Loucy (cell line): ENCODE data around the gene ZNF670.

Source experiments
- H2AFZ ChIP-seq: fragments of 200-600 bp; sonication (generic); 2 replicates; pipeline ENCODE4 v1.6.0; 2016; ENCODE audit warnings: antibody characterized with exemption, mild to moderate bottlenecking, low read length, moderate library complexity
- H3F3A ChIP-seq: fragments of 200-600 bp; 2 replicates; pipeline ENCODE4 v1.6.0; 2016; ENCODE audit warnings: antibody characterized with exemption, low read depth, mild to moderate bottlenecking
- H3K27me3 ChIP-seq: fragments of 200-600 bp; sonication (generic); 2 replicates; pipeline ENCODE4 v1.6.1; 2014; ENCODE audit warnings: low read length, mild to moderate bottlenecking; ENCODE audit not compliant: insufficient read depth, poor library complexity, severe bottlenecking
- H3K36me3 ChIP-seq: fragments of 200-600 bp; sonication (generic); 2 replicates; pipeline ENCODE4 v1.6.1; 2016; ENCODE audit warnings: low read length; ENCODE audit not compliant: insufficient read depth
- H3K4me1 ChIP-seq: fragments of 200-600 bp; sonication (generic); 2 replicates; pipeline ENCODE4 v1.5.1; 2014; ENCODE audit warnings: low read length, mild to moderate bottlenecking; ENCODE audit not compliant: insufficient read depth, poor library complexity, severe bottlenecking
- H3K4me2 ChIP-seq: fragments of 200-600 bp; sonication (generic); 2 replicates; pipeline ENCODE4 v1.6.0; 2014; ENCODE audit warnings: antibody characterized with exemption, low read length, low read depth, mild to moderate bottlenecking; ENCODE audit not compliant: poor library complexity, severe bottlenecking
- H3K4me3 ChIP-seq: fragments of 200-600 bp; sonication (generic); 2 replicates; pipeline ENCODE4 v1.5.1; 2014; ENCODE audit warnings: low read length, mild to moderate bottlenecking, mixed read lengths; ENCODE audit not compliant: poor library complexity, severe bottlenecking
- H3K79me2 ChIP-seq: fragments of 200-600 bp; sonication (generic); 2 replicates; pipeline ENCODE4 v1.6.1; 2014; ENCODE audit warnings: low read length; ENCODE audit not compliant: insufficient read depth
- H3K9ac ChIP-seq: fragments of 200-600 bp; sonication (generic); 2 replicates; pipeline ENCODE4 v1.6.0; 2014; ENCODE audit warnings: mild to moderate bottlenecking, low read depth, low read length, moderate library complexity; ENCODE audit not compliant: poor library complexity, severe bottlenecking
- H3K9me2 ChIP-seq: fragments of 200-600 bp; sonication (generic); replicated peaks from 2 replicates; pipeline ENCODE4 v1.6.1; 2016; ENCODE audit warnings: low read depth, low read length, mixed read lengths
- H3K9me3 ChIP-seq: fragments of 200-600 bp; sonication (generic); 2 replicates; pipeline ENCODE4 v1.6.1; 2014; ENCODE audit warnings: mild to moderate bottlenecking, antibody characterized with exemption, low read length, low read depth; ENCODE audit not compliant: insufficient read depth
- H4K20me1 ChIP-seq: fragments of 200-600 bp; sonication (generic); 2 replicates; pipeline ENCODE4 v1.6.0; 2014; ENCODE audit warnings: antibody characterized with exemption, low read length, mild to moderate bottlenecking; ENCODE audit not compliant: insufficient read depth, poor library complexity, severe bottlenecking
- CTCF ChIP-seq: fragments of 200-600 bp; sonication (generic); conservative IDR thresholded peaks from 2 replicates; pipeline ENCODE4 v1.5.1; 2014; ENCODE audit warnings: mild to moderate bottlenecking, antibody characterized with exemption, low read length
- EZH2phosphoT487 ChIP-seq: fragments of 200-600 bp; IDR thresholded peaks from 2 replicates; pipeline ENCODE4 v1.6.1; 2018; ENCODE audit warnings: antibody characterized with exemption, mild to moderate bottlenecking, moderate library complexity, borderline replicate concordance

Gene ZNF670

GRCh38 chr1:247113733-247114271 lies 35.2 kb upstream of the ZNF670 start:
- Histone ChIP-seq H3K9me3 (no peaks in the 10 kb centered on the region), H3K9me2 (no peaks in the 10 kb centered on the region), H2AFZ (no peak overlapping the region), H3K27me3 (no peaks in the 10 kb centered on the region), H3K79me2 (no peaks in the 10 kb centered on the region), H3K4me3 (no peak overlapping the region), H3K36me3 (no peaks in the 10 kb centered on the region), H4K20me1 (no peaks in the 10 kb centered on the region), H3K4me1 (no peaks in the 10 kb centered on the region), H3F3A (no peaks in the 10 kb centered on the region), H3K9ac (no peak overlapping the region), H3K4me2 (no peak overlapping the region)
- TF ChIP-seq CTCF (no peak), EZH2phosphoT487 (no peak)

- H3F3A ChIP-seq, result no peaks in the 10 kb centered on the region
- no peak overlapping the region for H3K4me2 ChIP-seq
- no peak for TF ChIP-seq EZH2phosphoT487
- no peak for TF ChIP-seq CTCF
- no peaks in the 10 kb centered on the region for H4K20me1 ChIP-seq
- no peak overlapping the region for H3K4me3 ChIP-seq
- no peak overlapping the region for H3K9ac ChIP-seq
- no peaks in the 10 kb centered on the region for H3K79me2 ChIP-seq
- no peaks in the 10 kb centered on the region for H3K4me1 ChIP-seq
- H3K9me2 ChIP-seq, result no peaks in the 10 kb centered on the region
- H3K36me3 ChIP-seq, result no peaks in the 10 kb centered on the region
- H3K27me3 ChIP-seq, result no peaks in the 10 kb centered on the region
- H3K9me3 ChIP-seq, result no peaks in the 10 kb centered on the region
- no peak overlapping the region for H2AFZ ChIP-seq
These were observed 34.5 kb upstream of the ZNF670 start for GRCh38 chr1:247113094-247113497.

DNA sequence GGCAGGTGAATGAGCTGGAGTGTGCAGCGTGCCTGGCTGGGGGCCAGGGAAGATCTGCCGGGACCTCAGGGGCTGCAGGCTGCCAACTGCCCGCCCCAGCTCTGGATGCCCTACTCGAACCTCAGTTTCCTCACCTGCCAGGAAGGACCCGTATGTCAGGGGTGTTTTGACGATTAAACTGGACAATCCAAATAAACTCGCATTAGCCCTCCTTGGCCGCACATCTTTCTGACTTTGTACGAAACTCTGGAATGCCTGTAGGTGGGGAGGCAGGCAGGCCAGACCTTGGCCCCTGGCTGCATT lies 33.8 kb upstream of the ZNF670 start:
- Histone ChIP-seq H3K4me3 (no peak overlapping the region), H3K27me3 (no peaks in the 10 kb centered on the region), H2AFZ (no peak overlapping the region), H4K20me1 (no peaks in the 10 kb centered on the region), H3K9me3 (no peaks in the 10 kb centered on the region), H3K4me1 (no peaks in the 10 kb centered on the region), H3F3A (no peaks in the 10 kb centered on the region), H3K9ac (no peak overlapping the region), H3K36me3 (no peaks in the 10 kb centered on the region), H3K9me2 (no peaks in the 10 kb centered on the region), H3K79me2 (no peaks in the 10 kb centered on the region), H3K4me2 (no peak overlapping the region)
- no peak for TF ChIP-seq CTCF
- no peak for TF ChIP-seq EZH2phosphoT487
